Stimulated activated CD4-positive, alpha-beta T cell treated with anti-CD3 and anti-CD28 coated beads, Interleukin-12 subunit alpha, Interleukin-12 subunit beta, amount 100 ng/mL, for 48 hours (primary cell): ENCODE measurements around the gene ATG3.
"Not testable (repeated sequence)": the region's sequence is repeated elsewhere in the genome, so short reads cannot be mapped to it uniquely, and the experiment has no call there.

Experiments
- DNase-seq, 3 donors: peaks; one replicate each; pipeline ENCODE4 v3.0.0-alpha.2; 2020; ENCODE audit warnings: low read depth in 2 of 3, low spot score in 1 of 3

The ATG3 gene

DNA sequence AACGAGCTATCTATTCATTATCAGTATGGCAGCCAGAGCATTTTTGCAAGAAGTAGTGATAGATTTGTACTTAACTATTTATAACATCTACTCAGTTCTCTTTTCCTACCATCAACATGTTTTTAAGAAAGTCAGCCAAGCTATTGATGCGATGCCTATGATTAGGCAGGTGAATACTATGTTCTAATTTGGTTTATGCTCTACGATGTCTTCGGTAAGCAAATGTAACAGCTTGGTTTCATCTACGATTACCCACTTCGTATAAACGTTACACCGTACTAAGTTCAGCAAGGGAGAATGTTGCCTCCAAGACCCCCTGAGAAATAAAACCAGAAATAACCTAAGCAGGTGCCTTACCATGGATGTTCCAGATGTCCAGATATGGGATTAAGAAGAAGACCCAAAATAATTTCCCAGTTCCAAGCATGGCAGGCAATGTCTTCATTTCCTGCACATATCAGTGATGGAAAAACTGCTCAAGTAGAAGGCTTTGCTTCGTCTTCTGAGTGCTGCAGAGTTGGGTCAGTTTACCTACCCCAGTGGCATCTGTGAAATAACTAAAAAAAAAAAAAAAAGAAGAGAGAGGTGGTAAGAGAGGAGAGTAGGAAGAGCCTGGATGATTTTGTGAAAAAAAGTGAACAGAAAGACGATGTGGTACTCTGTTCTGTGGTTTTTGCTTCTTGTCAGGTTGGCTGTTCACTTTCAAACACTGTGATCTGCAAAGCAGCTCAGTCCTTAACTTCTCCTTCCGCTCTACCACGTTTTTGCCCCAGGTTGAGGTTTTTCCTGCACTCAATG lies 62.6 kb downstream of the ATG3 start, which contains the start of gene BTLA:
Gene BTLA (minus strand): TSS at position 559 of the 798 bp plus-strand sequence. CDS start 114 bp downstream, at position 445.
- DNase-seq, result peak in 1 of 3 donors; percentile 24

DNA sequence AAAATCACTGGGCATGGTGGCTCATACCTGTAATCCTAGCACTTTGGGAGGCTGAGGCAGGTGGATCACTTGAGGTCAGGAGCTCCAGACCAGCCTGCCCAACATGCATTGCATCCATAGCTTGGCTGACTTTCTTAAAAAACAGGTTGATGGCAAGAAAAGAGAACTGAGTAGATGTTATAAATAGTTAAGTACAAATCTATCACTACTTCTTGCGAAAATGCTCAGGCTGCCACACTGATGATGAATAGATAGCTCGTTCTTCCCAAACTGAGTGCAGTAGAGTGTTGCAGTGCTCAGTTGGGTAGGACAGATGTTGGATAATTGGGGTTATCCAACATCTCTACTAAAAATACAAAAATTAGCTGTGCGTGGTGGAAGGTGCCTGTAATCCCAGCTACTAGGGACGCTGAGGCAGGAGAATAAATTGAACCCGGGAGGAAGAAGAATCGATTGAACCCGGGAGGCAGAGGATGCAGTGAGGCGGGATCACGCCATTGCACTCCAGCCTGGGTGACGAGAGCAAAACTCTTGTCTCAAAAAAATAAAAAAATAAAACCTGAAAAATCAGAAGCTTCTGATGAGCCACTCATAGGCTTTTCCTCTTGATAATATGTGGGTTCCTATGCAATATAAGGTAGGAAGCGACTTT lies 63.7 kb downstream of the ATG3 start:
- DNase-seq, result no peak

DNA sequence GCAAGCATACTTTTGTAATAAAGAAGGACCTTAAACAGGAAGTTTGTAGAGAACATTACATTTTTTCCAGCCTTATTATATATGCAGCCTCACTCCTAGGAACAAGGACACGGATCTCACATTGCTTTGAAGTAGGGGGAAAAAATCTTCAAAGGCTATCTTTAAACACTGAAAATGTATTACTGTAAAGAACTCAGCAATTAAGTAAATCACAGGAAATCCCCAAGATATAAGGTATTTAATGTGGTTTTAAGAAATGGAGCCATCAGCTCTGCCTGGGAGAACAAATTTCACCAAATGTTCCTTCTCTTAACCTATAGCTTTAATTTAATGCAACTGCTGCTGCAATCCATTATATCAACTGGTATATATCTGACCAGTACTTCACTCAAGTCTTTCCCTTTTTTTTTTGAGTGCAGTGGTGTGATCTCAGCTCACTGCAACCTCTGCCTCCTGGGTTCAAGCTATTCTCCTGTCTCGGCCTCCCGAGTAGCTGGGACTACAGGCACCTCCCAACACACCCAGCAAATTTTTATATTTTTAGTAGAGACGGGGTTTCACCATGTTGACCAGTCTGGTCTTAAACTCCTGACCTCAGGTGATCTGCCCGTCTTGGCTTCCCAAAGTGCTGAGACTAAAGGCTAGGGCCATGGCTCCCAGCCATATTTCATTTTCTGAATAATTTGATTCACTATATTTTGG lies 65.2 kb downstream of the ATG3 start:
- no peak for DNase-seq

DNA sequence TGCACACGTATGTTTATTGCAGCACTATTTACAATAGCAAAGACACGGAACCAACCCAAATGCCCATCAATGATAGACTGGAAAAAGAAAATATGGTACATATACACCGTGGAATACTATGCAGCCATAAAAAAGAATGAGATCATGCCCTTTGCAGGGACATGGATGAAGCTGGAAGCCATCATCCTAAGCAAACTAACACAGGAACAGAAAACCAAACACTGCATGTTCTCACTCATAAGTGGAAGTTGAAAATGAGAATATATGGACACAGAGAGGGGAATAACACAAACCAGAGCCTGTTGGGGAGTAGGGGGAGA lies 67.4 kb downstream of the ATG3 start:
- DNase-seq, result not testable (repeated sequence)

DNA sequence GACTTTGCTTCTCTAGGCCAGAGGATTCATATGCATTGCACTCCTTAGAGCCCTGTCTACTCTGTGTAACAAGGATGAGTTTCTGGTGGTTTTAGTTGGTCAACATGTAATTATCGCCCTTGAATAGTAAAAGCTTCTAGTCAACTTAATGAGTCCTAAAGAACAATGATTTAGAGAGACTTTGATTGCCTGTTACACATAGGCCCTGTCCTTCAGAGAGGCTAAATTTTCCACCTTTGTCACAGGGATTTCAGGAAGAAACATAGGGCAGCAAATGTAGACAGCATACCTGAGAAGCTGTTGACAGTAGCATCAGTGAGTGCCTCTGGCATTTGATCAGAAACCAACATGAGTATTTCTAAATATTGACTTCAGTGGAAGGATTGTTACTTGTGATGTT lies 69.6 kb downstream of the ATG3 start:
- no peak for DNase-seq

DNA sequence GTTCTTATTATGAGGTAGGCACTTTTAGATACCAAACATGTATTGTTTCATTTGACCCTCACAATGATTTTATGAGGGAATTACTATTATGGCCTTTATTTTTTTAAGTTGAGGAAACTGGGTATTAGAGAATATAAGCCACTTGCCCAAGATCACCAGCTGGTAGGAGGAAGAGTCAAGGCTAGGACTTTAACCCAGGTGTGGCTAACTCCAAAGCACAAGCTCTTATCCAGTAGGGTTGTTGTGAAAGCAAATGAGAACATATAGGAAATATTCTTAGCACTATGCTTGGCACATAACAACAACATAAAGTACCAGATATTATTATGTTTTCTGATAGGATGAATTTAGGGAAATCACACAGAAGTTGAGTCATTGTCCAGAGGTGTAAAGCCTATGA lies 70.4 kb downstream of the ATG3 start:
- DNase-seq, result no peak

DNA sequence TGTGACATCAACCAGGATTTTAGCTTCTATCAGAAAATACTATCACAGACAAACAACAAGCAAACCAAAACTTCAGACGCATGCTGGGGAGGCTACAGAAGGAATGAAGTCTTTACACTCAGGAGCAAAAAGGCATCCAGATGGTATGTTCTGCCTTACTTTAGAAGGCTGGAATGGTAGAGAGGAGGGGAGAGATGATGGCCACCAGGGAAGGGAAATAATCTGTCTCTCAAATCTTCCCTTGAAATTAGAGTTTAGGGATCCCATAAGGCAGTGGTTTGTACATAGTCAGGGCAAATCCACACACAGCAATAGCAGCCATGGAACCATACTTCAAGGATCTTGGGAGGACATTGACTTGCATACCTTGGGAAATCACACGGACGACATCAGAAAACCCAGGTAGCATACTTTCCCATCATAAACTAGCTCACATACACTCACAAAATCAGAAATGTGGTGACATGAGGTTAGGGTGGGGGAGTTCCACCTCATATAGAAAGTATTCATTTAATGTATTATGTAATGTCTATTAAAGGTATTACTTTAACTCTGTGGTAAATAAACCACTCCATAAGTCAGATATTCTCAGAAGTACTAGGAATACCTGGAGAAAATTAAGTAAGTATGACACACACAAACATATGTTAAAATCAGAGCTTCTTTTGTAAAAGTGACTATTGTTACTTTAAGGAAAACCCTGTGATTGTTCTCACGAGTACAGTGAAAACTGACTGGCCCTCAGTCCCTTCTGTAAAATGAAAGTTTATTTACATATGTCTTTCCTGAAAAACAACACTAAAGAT lies 71.9 kb downstream of the ATG3 start:
- DNase-seq, result no peak

DNA sequence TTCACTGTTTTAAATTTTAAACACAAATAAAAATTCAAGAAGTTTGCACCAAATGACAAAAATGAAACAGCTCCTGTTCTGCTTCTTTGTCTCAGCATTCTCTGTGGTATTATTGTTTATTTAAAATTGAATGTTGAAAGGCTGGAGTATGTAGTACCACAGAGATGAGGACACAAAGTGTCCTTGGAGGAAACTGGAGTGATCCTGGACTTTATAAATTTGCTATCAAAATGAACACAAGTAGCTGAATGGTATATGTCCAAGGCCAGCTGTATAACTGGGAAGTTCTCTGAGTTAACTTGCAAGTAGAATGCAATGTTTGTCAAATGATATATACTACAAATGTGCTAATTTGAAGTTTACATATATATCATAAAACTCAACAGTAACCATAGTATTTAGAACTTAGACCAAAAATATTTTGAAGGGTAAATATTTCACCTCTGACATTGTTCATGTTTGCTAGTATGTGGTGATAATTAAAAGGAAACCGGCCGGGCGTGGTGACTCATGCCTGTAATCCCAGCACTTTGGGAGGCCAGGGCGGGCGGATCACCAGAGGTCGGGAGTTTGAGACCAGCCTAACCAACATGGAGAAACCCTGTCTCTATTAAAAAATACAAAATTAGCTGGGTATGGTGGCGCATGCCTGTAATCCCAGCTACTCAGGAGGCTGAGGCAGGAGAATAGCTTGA lies 74.8 kb downstream of the ATG3 start:
- no peak for DNase-seq

DNA sequence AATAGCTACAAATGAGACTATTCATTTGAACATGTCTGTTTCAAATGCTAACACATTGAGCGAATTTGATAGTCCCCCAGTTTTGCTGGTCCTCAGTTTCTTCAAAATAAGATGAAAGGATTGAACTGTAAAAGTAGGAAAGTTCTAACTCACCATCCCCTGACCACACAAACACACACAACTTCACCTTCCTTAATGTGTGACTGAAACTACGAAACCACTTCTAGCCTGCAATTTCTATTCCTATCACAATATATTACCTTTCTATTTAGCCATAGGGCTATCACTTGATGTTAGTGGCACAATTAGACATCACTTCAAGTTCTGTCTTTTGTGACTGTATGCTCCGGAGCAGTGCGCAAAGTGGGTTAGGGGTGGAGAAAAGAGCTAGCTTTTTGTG lies 77.4 kb downstream of the ATG3 start:
- DNase-seq, result no peak

DNA sequence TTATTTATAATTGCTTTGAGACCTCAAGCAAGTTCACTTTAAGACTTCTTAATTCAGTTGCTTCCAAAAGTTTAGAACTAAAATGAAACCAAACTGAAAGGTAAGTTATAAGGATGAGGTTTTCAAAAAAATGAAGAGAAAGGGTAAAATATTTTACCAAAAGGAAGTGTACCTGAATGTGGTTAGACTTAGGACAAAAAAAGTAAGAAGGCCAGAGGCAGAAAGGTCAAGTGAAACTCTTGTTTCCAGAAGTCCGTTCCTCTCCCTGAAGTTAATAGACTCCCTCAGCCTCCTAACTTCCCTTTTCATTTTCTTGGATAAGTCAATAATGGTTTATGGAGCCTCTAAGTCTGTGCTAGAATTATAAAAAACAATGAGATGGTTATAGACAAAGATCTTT lies 79.1 kb downstream of the ATG3 start:
- no peak for DNase-seq
